IPS-NIHi7 (cell line): ENCODE results near the gene DDX24.
A peak's percentile ranks its signal among the peaks of the same experiment; 100 is the strongest.

Experiments
- DNase-seq: peaks from one replicate; pipeline ENCODE4 v3.0.0; 2012; ENCODE audit warnings: mixed read lengths; ENCODE audit errors: extremely low spot score

The DDX24 gene

GRCh38 chr14:94048691-94049624, 32.0 kb downstream of the DDX24 start:
- no peak for DNase-seq

GRCh38 chr14:94047581-94047980, 33.4 kb downstream of the DDX24 start:
- DNase-seq = no peak

- DNase-seq = no peak
Observed at GRCh38 chr14:94046696-94047250, 34.2 kb downstream of the DDX24 start.

GRCh38 chr14:94045563-94046345, 35.2 kb downstream of the DDX24 start:
- DNase-seq = no peak

GRCh38 chr14:94045101-94045500, 35.9 kb downstream of the DDX24 start:
- no peak for DNase-seq

GRCh38 chr14:94044476-94045091, 36.4 kb downstream of the DDX24 start:
- no peak for DNase-seq

GRCh38 chr14:94043756-94044475, 37.1 kb downstream of the DDX24 start:
- no peak for DNase-seq

GRCh38 chr14:94043111-94043755, 37.8 kb downstream of the DDX24 start:
- DNase-seq = no peak

- DNase-seq = no peak
Observed at GRCh38 chr14:94042433-94043091, 38.4 kb downstream of the DDX24 start.

GRCh38 chr14:94041551-94042346, 39.3 kb downstream of the DDX24 start:
- DNase-seq = no peak

- no peak for DNase-seq
Observed at GRCh38 chr14:94040796-94041195, 40.2 kb downstream of the DDX24 start.

- DNase-seq = no peak
Observed at GRCh38 chr14:94040247-94040646, 40.8 kb downstream of the DDX24 start.

- DNase-seq = no peak
Observed at GRCh38 chr14:94038921-94039629, 41.9 kb downstream of the DDX24 start.

- no peak for DNase-seq
Observed at GRCh38 chr14:94038510-94038909, 42.5 kb downstream of the DDX24 start.

GRCh38 chr14:94037954-94038353, 43.0 kb downstream of the DDX24 start:
- no peak for DNase-seq

GRCh38 chr14:94036313-94037167, 44.5 kb downstream of the DDX24 start:
- peak; percentile 89 for DNase-seq

GRCh38 chr14:94034886-94035285, 46.1 kb downstream of the DDX24 start:
- DNase-seq = no peak

GRCh38 chr14:94031883-94032279, 49.1 kb downstream of the DDX24 start:
- no peak for DNase-seq
